GM12873 (cell line): ENCODE data around the gene SAP130.

ENCODE experiments used
- TF ChIP-seq, protein P1 (sequence below): IDR thresholded peaks from 2 replicates; pipeline ENCODE4 v1.5.1; 2012; ENCODE audit warnings: low read depth, mild to moderate bottlenecking, moderate library complexity, low read length, control low read depth; ENCODE audit not compliant: insufficient read depth; ENCODE audit errors: missing control alignments

SAP130 gene

DNA sequence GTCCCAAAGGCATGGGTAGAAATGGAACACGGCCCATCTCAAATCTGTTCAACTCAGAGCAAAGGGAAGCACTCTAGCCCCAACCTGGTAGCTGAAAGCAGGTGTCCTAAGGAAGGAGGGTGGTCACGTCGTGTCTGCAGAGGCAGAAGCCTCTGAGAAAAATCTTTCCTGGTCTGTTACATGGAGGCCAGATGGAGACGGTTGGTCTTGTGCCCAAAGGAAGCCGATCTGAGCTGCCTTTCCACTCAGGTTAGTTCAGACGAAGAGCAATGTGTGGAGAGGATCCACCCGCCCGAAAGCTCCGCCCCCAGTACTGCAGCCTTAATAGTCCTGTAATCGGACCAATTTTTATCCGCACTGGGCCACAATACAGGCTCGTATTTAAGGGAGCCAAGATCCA lies 87.2 kb downstream of the SAP130 start:
- TF ChIP-seq, protein P1, sequence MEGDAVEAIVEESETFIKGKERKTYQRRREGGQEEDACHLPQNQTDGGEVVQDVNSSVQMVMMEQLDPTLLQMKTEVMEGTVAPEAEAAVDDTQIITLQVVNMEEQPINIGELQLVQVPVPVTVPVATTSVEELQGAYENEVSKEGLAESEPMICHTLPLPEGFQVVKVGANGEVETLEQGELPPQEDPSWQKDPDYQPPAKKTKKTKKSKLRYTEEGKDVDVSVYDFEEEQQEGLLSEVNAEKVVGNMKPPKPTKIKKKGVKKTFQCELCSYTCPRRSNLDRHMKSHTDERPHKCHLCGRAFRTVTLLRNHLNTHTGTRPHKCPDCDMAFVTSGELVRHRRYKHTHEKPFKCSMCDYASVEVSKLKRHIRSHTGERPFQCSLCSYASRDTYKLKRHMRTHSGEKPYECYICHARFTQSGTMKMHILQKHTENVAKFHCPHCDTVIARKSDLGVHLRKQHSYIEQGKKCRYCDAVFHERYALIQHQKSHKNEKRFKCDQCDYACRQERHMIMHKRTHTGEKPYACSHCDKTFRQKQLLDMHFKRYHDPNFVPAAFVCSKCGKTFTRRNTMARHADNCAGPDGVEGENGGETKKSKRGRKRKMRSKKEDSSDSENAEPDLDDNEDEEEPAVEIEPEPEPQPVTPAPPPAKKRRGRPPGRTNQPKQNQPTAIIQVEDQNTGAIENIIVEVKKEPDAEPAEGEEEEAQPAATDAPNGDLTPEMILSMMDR, result no peak

- TF ChIP-seq, protein P1, result no peak
Observed at GRCh38 chr2:127935337-127935736, 92.5 kb downstream of the SAP130 start.

GRCh38 chr2:127932199-127932876 lies 95.5 kb downstream of the SAP130 start:
- TF ChIP-seq, protein P1, result no peak

DNA sequence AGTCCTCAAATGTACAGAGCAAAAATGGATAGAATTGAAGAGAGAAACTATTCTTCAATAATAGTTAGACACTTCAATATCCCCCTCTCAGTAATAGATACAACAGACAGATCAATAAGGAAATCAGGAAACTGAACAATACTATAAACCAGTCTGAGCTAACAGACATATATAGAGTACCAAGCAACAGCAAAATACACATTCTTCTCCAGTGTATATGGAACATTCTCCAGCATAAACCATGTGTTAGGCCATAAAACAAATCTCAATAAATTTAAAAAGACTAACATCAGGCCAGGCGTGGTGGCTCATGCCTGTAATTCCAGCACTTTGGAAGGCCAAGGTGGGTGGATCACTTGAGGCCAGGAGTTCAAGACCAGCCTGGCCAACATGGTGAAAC lies 98.4 kb downstream of the SAP130 start:
- TF ChIP-seq, protein P1, result no peak

DNA sequence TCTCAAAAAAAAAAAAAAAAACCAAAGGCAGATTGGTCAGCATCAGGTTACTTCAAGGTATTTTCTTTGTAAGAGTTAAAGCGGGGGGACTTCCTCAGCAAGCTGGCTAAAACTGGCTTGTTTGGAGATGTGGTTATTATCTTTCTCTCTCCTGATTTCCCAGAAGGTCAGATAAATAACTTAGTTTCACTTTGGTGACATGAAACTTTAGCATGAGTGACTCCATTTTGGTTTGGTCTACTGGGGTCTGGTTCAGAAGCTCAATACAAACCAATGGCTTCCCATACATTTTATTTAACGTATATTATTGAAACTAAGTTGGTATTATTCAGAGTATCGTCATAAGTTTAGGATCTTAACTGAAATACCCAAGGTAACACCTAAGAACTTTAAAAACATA lies 100.5 kb downstream of the SAP130 start:
- TF ChIP-seq, protein P1, result no peak

GRCh38 chr2:127917916-127918315 lies 109.9 kb downstream of the SAP130 start:
- TF ChIP-seq, protein P1, result no peak

- TF ChIP-seq, protein P1, result no peak
Observed at GRCh38 chr2:127913808-127914457, 113.9 kb downstream of the SAP130 start.
